HepG2 (cell line): Measurements from ENCODE around the gene GRM2. TPM values are rescaled to one million over a fixed set of nuclear protein-coding genes. Genes with fewer than 3 reads are reported as not detected.

ENCODE experiments used
- AKAP8 ChIP-seq: sonication (generic); formaldehyde crosslinking; IDR thresholded peaks from 2 replicates; pipeline ENCODE4 v1.5.1; 2020; ENCODE audit warnings: mild to moderate bottlenecking, missing genetic modification reagents
- CBX1 ChIP-seq: IDR thresholded peaks from one replicate; pipeline ENCODE4 v1.6.1; 2016; ENCODE audit warnings: antibody characterized with exemption, low read depth
- CREB3 ChIP-seq: sonication (generic); formaldehyde crosslinking; IDR thresholded peaks from 2 replicates; pipeline ENCODE4 v1.5.0; 2020; ENCODE audit warnings: missing genetic modification reagents
- FUBP1 ChIP-seq: sonication (generic); formaldehyde crosslinking; IDR thresholded peaks from 2 replicates; pipeline ENCODE4 v1.5.1; 2020; ENCODE audit warnings: missing genetic modification reagents, mild to moderate bottlenecking, borderline replicate concordance
- KLF6 ChIP-seq: IDR thresholded peaks from 2 replicates; pipeline ENCODE4 v1.8.0; 2016; ENCODE audit warnings: missing biosample characterization, missing genetic modification reagents
- MIER2 ChIP-seq: IDR thresholded peaks from 2 replicates; pipeline ENCODE4 v1.6.1; 2016; ENCODE audit warnings: missing biosample characterization, missing genetic modification reagents
- NFATC3 ChIP-seq: sonication (generic); formaldehyde crosslinking; IDR thresholded peaks from 2 replicates; pipeline ENCODE4 v1.5.1; 2020; ENCODE audit warnings: mild to moderate bottlenecking, missing genetic modification reagents
- NRL ChIP-seq: sonication (generic); formaldehyde crosslinking; IDR thresholded peaks from 2 replicates; pipeline ENCODE4 v1.5.0; 2020; ENCODE audit warnings: missing genetic modification reagents, mild to moderate bottlenecking, moderate library complexity, borderline replicate concordance
- PITX1 ChIP-seq: sonication (generic); formaldehyde crosslinking; IDR thresholded peaks from 2 replicates; pipeline ENCODE4 v1.5.1; 2020; ENCODE audit warnings: mild to moderate bottlenecking, missing genetic modification reagents
- RELA ChIP-seq: sonication (generic); formaldehyde crosslinking; IDR thresholded peaks from 2 replicates; pipeline ENCODE4 v1.4.0; 2020; ENCODE audit warnings: missing genetic modification reagents
- SKI ChIP-seq: fragments of 450-650 bp; IDR thresholded peaks from one replicate; pipeline ENCODE4 v1.6.1; 2018; ENCODE audit warnings: mild to moderate bottlenecking; ENCODE audit not compliant: partially characterized antibody
- U2AF1 ChIP-seq: fragments of 200-400 bp; formaldehyde crosslinking; optimal IDR thresholded peaks from 2 replicates; pipeline ENCODE3; 2017; ENCODE audit warnings: mild to moderate bottlenecking, low read depth, low read length
- ZBTB1 ChIP-seq: sonication (generic); formaldehyde crosslinking; IDR thresholded peaks from 2 replicates; pipeline ENCODE4 v1.4.0; 2020; ENCODE audit warnings: missing genetic modification reagents, borderline replicate concordance
- ZBTB43 ChIP-seq: sonication (generic); formaldehyde crosslinking; conservative IDR thresholded peaks from 2 replicates; pipeline ENCODE4 v1.4.0; 2020; ENCODE audit warnings: missing genetic modification reagents
- ZBTB46 ChIP-seq: sonication (generic); formaldehyde crosslinking; IDR thresholded peaks from 2 replicates; pipeline ENCODE4 v1.4.0; 2020; ENCODE audit warnings: mild to moderate bottlenecking, missing genetic modification reagents, borderline replicate concordance
- ZNF362 ChIP-seq: sonication (generic); formaldehyde crosslinking; IDR thresholded peaks from 2 replicates; pipeline ENCODE4 v1.4.0; 2020; ENCODE audit warnings: missing genetic modification reagents, mild to moderate bottlenecking, borderline replicate concordance
- ZNF383 ChIP-seq: sonication (generic); formaldehyde crosslinking; IDR thresholded peaks from 2 replicates; pipeline ENCODE4 v1.4.0; 2020; ENCODE audit warnings: missing genetic modification reagents, mild to moderate bottlenecking, borderline replicate concordance
- ZNF563 ChIP-seq: sonication (generic); formaldehyde crosslinking; IDR thresholded peaks from 2 replicates; pipeline ENCODE4 v1.8.0; 2022; ENCODE audit warnings: mild to moderate bottlenecking, moderate library complexity, missing genetic modification reagents
- ZNF589 ChIP-seq: sonication (generic); formaldehyde crosslinking; conservative IDR thresholded peaks from 2 replicates; pipeline ENCODE4 v1.8.0; 2022; ENCODE audit warnings: mild to moderate bottlenecking, moderate library complexity, missing genetic modification reagents
- ZNF784 ChIP-seq: sonication (generic); formaldehyde crosslinking; IDR thresholded peaks from 2 replicates; pipeline ENCODE4 v1.5.1; 2020; ENCODE audit warnings: missing genetic modification reagents, mild to moderate bottlenecking, borderline replicate concordance
- polyA plus RNA-seq, 8 experiments: library from polyadenylated mRNA; depleted of rRNA in 3 of 8; stranded (reverse) in 7 of 8; unstranded in 1 of 8; fragments of >200 nt; fragmentation: Illumina TruSeq in 4 of 8; extraction: Trizol in 4 of 8; gene quantifications; 2 replicates each; pipeline versions ENCODE4 v1.2.1 to v1.2.3, GENCODE V29; 2011 to 2016; ENCODE audit warnings: low read depth in 4 of 8, missing spikeins in 1 of 8, mixed read lengths in 1 of 8; ENCODE audit not compliant: insufficient read depth in 1 of 8
- total RNA-seq, 5 experiments: library from RNA; depleted of rRNA; stranded (reverse); fragments of >200 nt; fragmentation: Illumina TruSeq; extraction: Trizol; gene quantifications; 2 replicates each; pipeline ENCODE4 v1.2.3, GENCODE V29; 2016; ENCODE audit warnings: low read depth in 1 of 5

Gene GRM2
- total and polyA plus RNA-seq, 2 of the 13 experiments (the other 11 are each of a cell fraction or from before 2014, with no cell fraction given) = 0.04 to 0.07 TPM

- TF ChIP-seq CREB3 (CRISPR knock-in tag) (no peak), RELA (CRISPR knock-in tag) (no peak), AKAP8 (CRISPR knock-in tag) (no peak), NRL (no peak), SKI (no peak), MIER2 (CRISPR knock-in tag) (peak; percentile 98), FUBP1 (CRISPR knock-in tag) (no peak), U2AF1 (no peak), KLF6 (CRISPR knock-in tag) (peak; percentile 95), ZBTB1 (CRISPR knock-in tag) (peak; percentile 91; the same call in 1 of the 2 replicates), ZNF563 (CRISPR knock-in tag) (peak; percentile 86; the same call in 1 of the 2 replicates), ZNF383 (CRISPR knock-in tag) (no peak), ZBTB46 (CRISPR knock-in tag) (no peak), ZNF362 (no peak), ZBTB43 (CRISPR knock-in tag) (peak; percentile 51; the same call in 1 of the 2 replicates), NFATC3 (no peak), CBX1 (no peak), ZNF784 (no peak), ZNF589 (peak; percentile 63; the same call in 1 of the 2 replicates), PITX1 (CRISPR knock-in tag) (peak; percentile 50; the same call in 1 of the 2 replicates)
Observed at GRCh38 chr3:51706788-51707731, at the start of gene GRM2 (continued).
